ENCODE results near the gene PC.

GRCh38 chr11:66823700-66824099 is 134.5 kb downstream of the PC start:
- TF ChIP-seq CTCF (optimal IDR thresholded peaks at IDR 0.05 in 1 of 3, IDR thresholded peaks at IDR 0.05 in 1 of 3, conservative IDR thresholded peaks at IDR 0.05 in 1 of 3; ENCODE audit: extremely low read depth in 1 of 3, insufficient read depth in 2 of 3, low read length in 3 of 3) (no peak), EZH2 (IDR thresholded peaks at IDR 0.05; ENCODE audit: low read length) (no peak)
